ENCODE measurements around the gene PSG2.
"Not testable (repeated sequence)": the region's sequence is repeated elsewhere in the genome, so short reads cannot be mapped to it uniquely, and the experiment has no call there.

Gene PSG2

DNA sequence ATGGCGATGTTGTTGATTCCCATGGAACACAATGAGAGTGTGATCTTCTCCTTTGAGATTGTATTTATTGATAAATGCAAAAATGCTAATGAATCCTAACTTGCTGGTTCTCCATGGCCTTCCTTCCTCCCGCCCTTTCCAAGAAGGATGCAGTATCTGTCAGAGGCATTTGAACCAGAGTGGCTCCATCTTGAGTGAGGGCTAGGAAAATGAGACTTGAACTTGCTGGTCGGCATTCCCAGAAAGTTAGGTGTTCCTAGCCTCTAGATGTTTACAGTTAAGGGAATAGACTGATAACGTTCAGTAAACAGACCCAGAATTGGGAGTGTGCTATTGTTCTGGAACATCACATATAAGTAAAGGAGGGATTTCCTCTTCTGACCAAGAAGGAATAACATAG lies 44.2 kb upstream of the PSG2 start:
- Histone ChIP-seq H3K18ac (ENCODE audit: low read length) (no peak overlapping the region), H2BK5ac (ENCODE audit: low read length) (no peak overlapping the region), H2BK15ac (ENCODE audit: low read length) (no peak overlapping the region), H3K4me3 (ENCODE audit: low read length in 2 of 2) (no peak overlapping the region), H3K9me3 (replicated peaks in 1 of 2; ENCODE audit: control insufficient read depth in 2 of 2, insufficient read depth in 1 of 2, low read depth in 1 of 2, low read length in 2 of 2) (peaks cover 0 to 7% of the 10 kb centered on the region in 2 donors), H3K27ac (replicated peaks; ENCODE audit: low read length) (no peak overlapping the region), H2BK120ac (ENCODE audit: low read depth, low read length) (no peak overlapping the region), H3K79me1 (ENCODE audit: low read depth, low read length) (no peaks in the 10 kb centered on the region), H4K8ac (ENCODE audit: low read depth, low read length) (no peak overlapping the region), H2AK5ac (ENCODE audit: low read depth, low read length) (no peak overlapping the region), H3K9ac (ENCODE audit: low read depth, low read length, poor library complexity) (no peak overlapping the region), H3K4me1 (ENCODE audit: control insufficient read depth in 2 of 2, insufficient read depth in 1 of 2, low read depth in 1 of 2, low read length in 2 of 2) (no peaks in the 10 kb centered on the region), H3K4ac (ENCODE audit: low read length) (no peak overlapping the region), H3K36me3 (replicated peaks in 1 of 2; ENCODE audit: control insufficient read depth in 2 of 2, insufficient read depth in 2 of 2, low read length in 2 of 2) (no peaks in the 10 kb centered on the region), H2BK12ac (ENCODE audit: low read length) (no peak overlapping the region), H4K91ac (ENCODE audit: low read depth, low read length, poor library complexity) (no peak overlapping the region), H3K14ac (ENCODE audit: low read length) (no peak overlapping the region), H3K4me2 (ENCODE audit: insufficient read depth, low read length, poor library complexity, severe bottlenecking) (no peak overlapping the region), H3K23ac (ENCODE audit: low read depth, low read length, poor library complexity) (no peak overlapping the region), H3K27me3 (ENCODE audit: control insufficient read depth in 3 of 3, insufficient read depth in 3 of 3, low read depth in 1 of 3, low read length in 3 of 3) (no peaks in the 10 kb centered on the region), H2AFZ (ENCODE audit: low read length) (no peak overlapping the region)
- no CpG with 5 or more reads among the region's 4 CpGs for WGBS, 2 donors (ENCODE audit: extremely low coverage in 2 of 2, insufficient read length in 2 of 2, insufficient replicate concordance in 1 of 2)
- DNase-seq (ENCODE audit: low spot score) = no peak

DNA sequence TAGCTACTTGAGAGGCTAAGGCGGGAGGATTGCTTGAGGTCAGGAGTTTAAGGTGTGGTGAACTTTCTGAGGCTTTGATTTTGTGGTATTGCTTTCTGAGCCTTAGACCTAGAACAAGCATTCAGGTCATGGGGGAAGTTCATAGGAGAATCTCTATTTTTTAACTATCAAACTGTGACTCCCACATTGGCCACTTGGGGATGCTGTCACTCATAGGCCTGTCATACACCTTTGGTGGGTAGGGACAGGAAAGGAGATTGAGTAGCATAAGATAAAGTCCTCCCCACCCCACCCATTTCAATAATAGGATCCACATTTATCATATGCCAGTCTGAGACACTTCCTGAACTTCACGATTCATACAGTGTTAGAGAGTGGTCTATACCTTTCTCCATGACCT lies 41.9 kb upstream of the PSG2 start:
- no peaks in the 10 kb centered on the region for H3K27me3 ChIP-seq (ENCODE audit: control insufficient read depth in 3 of 3, insufficient read depth in 3 of 3, low read depth in 1 of 3, low read length in 3 of 3)
- no peaks in the 10 kb centered on the region for H3K79me1 ChIP-seq (ENCODE audit: low read depth, low read length)
- H3K23ac ChIP-seq (ENCODE audit: low read depth, low read length, poor library complexity) = no peak overlapping the region
- no peaks in the 10 kb centered on the region for H3K4me1 ChIP-seq (ENCODE audit: control insufficient read depth in 2 of 2, insufficient read depth in 1 of 2, low read depth in 1 of 2, low read length in 2 of 2)
- no peaks in the 10 kb centered on the region for H3K36me3 ChIP-seq (replicated peaks in 1 of 2; ENCODE audit: control insufficient read depth in 2 of 2, insufficient read depth in 2 of 2, low read length in 2 of 2)
- no peak overlapping the region for H3K4me3 ChIP-seq (ENCODE audit: low read length in 2 of 2)
- no peak overlapping the region for H2AFZ ChIP-seq (ENCODE audit: low read length)
- H3K14ac ChIP-seq (ENCODE audit: low read length) = no peak overlapping the region
- H2BK120ac ChIP-seq (ENCODE audit: low read depth, low read length) = no peak overlapping the region
- H2BK15ac ChIP-seq (ENCODE audit: low read length) = no peak overlapping the region
- no CpG with 5 or more reads among the region's 2 CpGs for WGBS, 2 donors (ENCODE audit: extremely low coverage in 2 of 2, insufficient read length in 2 of 2, insufficient replicate concordance in 1 of 2)
- no peak overlapping the region for H3K27ac ChIP-seq (replicated peaks; ENCODE audit: low read length)
- H4K91ac ChIP-seq (ENCODE audit: low read depth, low read length, poor library complexity) = no peak overlapping the region
- no peak overlapping the region for H3K18ac ChIP-seq (ENCODE audit: low read length)
- peaks cover 0 to 1% of the 10 kb centered on the region in 2 donors for H3K9me3 ChIP-seq (replicated peaks in 1 of 2; ENCODE audit: control insufficient read depth in 2 of 2, insufficient read depth in 1 of 2, low read depth in 1 of 2, low read length in 2 of 2)
- no peak overlapping the region for H3K4ac ChIP-seq (ENCODE audit: low read length)
- no peak for DNase-seq (ENCODE audit: low spot score)
- H2BK5ac ChIP-seq (ENCODE audit: low read length) = no peak overlapping the region
- no peak overlapping the region for H2BK12ac ChIP-seq (ENCODE audit: low read length)
- no peak overlapping the region for H2AK5ac ChIP-seq (ENCODE audit: low read depth, low read length)
- H4K8ac ChIP-seq (ENCODE audit: low read depth, low read length) = no peak overlapping the region
- H3K4me2 ChIP-seq (ENCODE audit: insufficient read depth, low read length, poor library complexity, severe bottlenecking) = no peak overlapping the region
- H3K9ac ChIP-seq (ENCODE audit: low read depth, low read length, poor library complexity) = no peak overlapping the region

DNA sequence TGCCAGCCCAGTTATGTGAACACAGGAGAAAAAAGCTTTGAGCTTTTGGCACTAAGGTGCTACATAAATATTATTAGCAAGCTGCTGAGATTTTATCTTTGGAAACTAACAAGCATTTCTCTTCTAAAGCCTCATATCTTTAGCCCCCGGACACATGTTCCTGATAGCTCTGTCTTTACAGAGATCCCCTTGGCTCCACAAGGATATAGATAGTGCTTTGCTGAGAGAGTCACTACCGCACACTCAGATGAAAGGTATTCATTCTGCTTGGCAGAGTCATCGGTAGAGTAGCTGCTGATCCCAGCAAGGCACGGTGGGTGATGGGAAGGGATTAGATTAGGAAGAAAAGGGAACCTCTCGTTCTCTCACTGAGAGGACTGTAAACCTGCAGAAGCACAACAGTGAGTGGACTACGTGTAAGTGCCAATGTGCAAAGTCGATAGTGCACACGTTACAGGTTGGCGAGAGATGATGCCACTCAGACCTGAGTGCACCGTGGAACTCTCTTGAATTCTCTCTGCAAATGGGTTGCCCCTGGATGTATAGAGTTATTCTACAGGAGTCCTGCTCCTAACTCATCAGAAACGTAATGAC lies 38.0 kb upstream of the PSG2 start:
- not testable (repeated sequence) for H2BK15ac ChIP-seq (ENCODE audit: low read length); H3K9me3 ChIP-seq (replicated peaks in 1 of 2; ENCODE audit: control insufficient read depth in 2 of 2, insufficient read depth in 1 of 2, low read depth in 1 of 2, low read length in 2 of 2); DNase-seq (ENCODE audit: low spot score); H3K18ac ChIP-seq (ENCODE audit: low read length); H2AFZ ChIP-seq (ENCODE audit: low read length); H2BK120ac ChIP-seq (ENCODE audit: low read depth, low read length); H2BK5ac ChIP-seq (ENCODE audit: low read length); H3K79me1 ChIP-seq (ENCODE audit: low read depth, low read length); H4K8ac ChIP-seq (ENCODE audit: low read depth, low read length); H2BK12ac ChIP-seq (ENCODE audit: low read length); H2AK5ac ChIP-seq (ENCODE audit: low read depth, low read length); H3K14ac ChIP-seq (ENCODE audit: low read length); H3K27ac ChIP-seq (replicated peaks; ENCODE audit: low read length); H3K23ac ChIP-seq (ENCODE audit: low read depth, low read length, poor library complexity); H3K4me2 ChIP-seq (ENCODE audit: insufficient read depth, low read length, poor library complexity, severe bottlenecking); H3K4me1 ChIP-seq (ENCODE audit: control insufficient read depth in 2 of 2, insufficient read depth in 1 of 2, low read depth in 1 of 2, low read length in 2 of 2); H3K9ac ChIP-seq (ENCODE audit: low read depth, low read length, poor library complexity); H4K91ac ChIP-seq (ENCODE audit: low read depth, low read length, poor library complexity); H3K4ac ChIP-seq (ENCODE audit: low read length); H3K4me3 ChIP-seq (ENCODE audit: low read length in 2 of 2); H3K27me3 ChIP-seq (ENCODE audit: control insufficient read depth in 3 of 3, insufficient read depth in 3 of 3, low read depth in 1 of 3, low read length in 3 of 3); H3K36me3 ChIP-seq (replicated peaks in 1 of 2; ENCODE audit: control insufficient read depth in 2 of 2, insufficient read depth in 2 of 2, low read length in 2 of 2)
- no CpG with 5 or more reads among the region's 11 CpGs for WGBS, 2 donors (ENCODE audit: extremely low coverage in 2 of 2, insufficient read length in 2 of 2, insufficient replicate concordance in 1 of 2)

DNA sequence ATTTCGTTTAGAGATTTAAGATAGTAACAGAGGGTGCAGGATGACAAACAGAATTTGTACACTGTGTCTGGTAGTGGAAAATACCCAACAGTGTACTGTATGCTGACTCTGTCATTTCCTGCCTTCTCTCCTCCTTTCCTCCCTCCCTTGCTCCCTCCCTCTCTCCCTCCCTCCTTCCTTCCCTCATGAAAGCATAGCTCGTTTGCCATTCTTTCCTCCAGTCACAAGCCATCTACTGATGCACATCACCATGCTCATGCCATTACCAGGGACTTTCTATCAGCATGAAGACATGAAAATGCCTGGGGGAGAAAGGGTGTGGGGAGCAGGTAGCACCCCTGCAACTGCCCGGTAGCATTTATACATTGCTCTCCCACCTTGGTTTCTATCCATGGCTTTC lies 37.0 kb upstream of the PSG2 start:
- H3K9me3 ChIP-seq (replicated peaks in 1 of 2; ENCODE audit: control insufficient read depth in 2 of 2, insufficient read depth in 1 of 2, low read depth in 1 of 2, low read length in 2 of 2); H3K27me3 ChIP-seq (ENCODE audit: control insufficient read depth in 3 of 3, insufficient read depth in 3 of 3, low read depth in 1 of 3, low read length in 3 of 3): not testable (repeated sequence)

More for the DNA sequence above, 37.0 kb upstream of the PSG2 start:
- H3K36me3 ChIP-seq (replicated peaks in 1 of 2; ENCODE audit: control insufficient read depth in 2 of 2, insufficient read depth in 2 of 2, low read length in 2 of 2); H3K23ac ChIP-seq (ENCODE audit: low read depth, low read length, poor library complexity); H2AFZ ChIP-seq (ENCODE audit: low read length); H3K18ac ChIP-seq (ENCODE audit: low read length); DNase-seq (ENCODE audit: low spot score); H3K9ac ChIP-seq (ENCODE audit: low read depth, low read length, poor library complexity); H2BK12ac ChIP-seq (ENCODE audit: low read length); H2BK5ac ChIP-seq (ENCODE audit: low read length); H3K4me3 ChIP-seq (ENCODE audit: low read length in 2 of 2); H3K4me1 ChIP-seq (ENCODE audit: control insufficient read depth in 2 of 2, insufficient read depth in 1 of 2, low read depth in 1 of 2, low read length in 2 of 2); H2AK5ac ChIP-seq (ENCODE audit: low read depth, low read length); H2BK15ac ChIP-seq (ENCODE audit: low read length); H4K8ac ChIP-seq (ENCODE audit: low read depth, low read length); H2BK120ac ChIP-seq (ENCODE audit: low read depth, low read length); H3K79me1 ChIP-seq (ENCODE audit: low read depth, low read length); H3K4ac ChIP-seq (ENCODE audit: low read length); H3K27ac ChIP-seq (replicated peaks; ENCODE audit: low read length); H3K14ac ChIP-seq (ENCODE audit: low read length); H3K4me2 ChIP-seq (ENCODE audit: insufficient read depth, low read length, poor library complexity, severe bottlenecking); H4K91ac ChIP-seq (ENCODE audit: low read depth, low read length, poor library complexity): not testable (repeated sequence)
- WGBS, 2 donors (ENCODE audit: extremely low coverage in 2 of 2, insufficient read length in 2 of 2, insufficient replicate concordance in 1 of 2) = no CpG with 5 or more reads among the region's 3 CpGs
